AG10803 (cell line): ENCODE measurements around the gene PTGDR2.

ENCODE experiments used
- DNase-seq: peaks from one replicate; pipeline ENCODE4 v3.0.0; 2010; ENCODE audit warnings: low read depth
- H3K4me3 ChIP-seq: 2 replicates; pipeline ENCODE4 v1.5.1; 2011; ENCODE audit warnings: mild to moderate bottlenecking, low read length, control low read depth
- TF ChIP-seq, protein P1 (sequence below): conservative IDR thresholded peaks from 2 replicates; pipeline ENCODE4 v1.5.1; 2011; ENCODE audit warnings: mild to moderate bottlenecking, low read length, control low read depth, inconsistent platforms

PTGDR2 gene

DNA sequence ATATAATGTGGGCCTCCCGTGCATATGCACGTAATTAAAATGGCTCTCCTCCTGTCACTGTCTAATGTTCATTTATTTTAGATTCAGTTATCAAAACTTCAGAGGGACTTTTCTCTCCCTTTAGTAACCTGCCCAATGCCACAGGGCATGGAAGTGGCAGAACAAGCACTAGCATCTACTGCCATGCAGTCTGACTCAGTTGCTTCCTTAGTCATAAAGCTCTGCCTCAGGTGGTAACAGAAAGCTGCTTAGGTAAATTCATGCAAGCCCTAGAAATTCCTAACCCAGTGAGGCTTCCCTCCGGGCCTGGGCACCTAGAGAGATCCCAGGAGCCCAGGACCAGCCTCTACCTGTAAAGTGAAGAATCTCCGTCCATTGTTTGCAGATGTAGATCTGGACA lies 41.7 kb upstream of the PTGDR2 start:
- TF ChIP-seq, protein P1, sequence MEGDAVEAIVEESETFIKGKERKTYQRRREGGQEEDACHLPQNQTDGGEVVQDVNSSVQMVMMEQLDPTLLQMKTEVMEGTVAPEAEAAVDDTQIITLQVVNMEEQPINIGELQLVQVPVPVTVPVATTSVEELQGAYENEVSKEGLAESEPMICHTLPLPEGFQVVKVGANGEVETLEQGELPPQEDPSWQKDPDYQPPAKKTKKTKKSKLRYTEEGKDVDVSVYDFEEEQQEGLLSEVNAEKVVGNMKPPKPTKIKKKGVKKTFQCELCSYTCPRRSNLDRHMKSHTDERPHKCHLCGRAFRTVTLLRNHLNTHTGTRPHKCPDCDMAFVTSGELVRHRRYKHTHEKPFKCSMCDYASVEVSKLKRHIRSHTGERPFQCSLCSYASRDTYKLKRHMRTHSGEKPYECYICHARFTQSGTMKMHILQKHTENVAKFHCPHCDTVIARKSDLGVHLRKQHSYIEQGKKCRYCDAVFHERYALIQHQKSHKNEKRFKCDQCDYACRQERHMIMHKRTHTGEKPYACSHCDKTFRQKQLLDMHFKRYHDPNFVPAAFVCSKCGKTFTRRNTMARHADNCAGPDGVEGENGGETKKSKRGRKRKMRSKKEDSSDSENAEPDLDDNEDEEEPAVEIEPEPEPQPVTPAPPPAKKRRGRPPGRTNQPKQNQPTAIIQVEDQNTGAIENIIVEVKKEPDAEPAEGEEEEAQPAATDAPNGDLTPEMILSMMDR, result no peak
- H3K4me3 ChIP-seq, result no peak overlapping the region
- DNase-seq, result no peak

DNA sequence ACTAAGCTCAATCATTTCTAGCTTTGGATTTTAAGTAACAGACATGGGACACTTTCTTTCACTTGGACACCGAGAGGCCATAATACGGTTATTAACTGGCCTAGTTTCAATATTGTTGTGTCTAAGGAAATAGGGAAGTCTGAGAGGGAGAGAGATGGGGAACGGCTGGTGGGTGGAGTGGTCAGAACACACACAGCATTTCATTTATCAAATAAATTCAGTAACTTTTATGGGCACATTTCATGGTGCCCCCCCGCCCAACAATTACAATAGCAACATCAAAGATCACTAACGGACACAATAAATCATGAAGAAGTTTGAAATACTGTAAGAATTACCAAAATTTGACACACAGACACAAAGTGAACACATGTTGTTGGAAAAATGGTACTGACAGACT lies 39.9 kb upstream of the PTGDR2 start:
- TF ChIP-seq, protein P1, result no peak
- DNase-seq, result no peak
- no peak overlapping the region for H3K4me3 ChIP-seq

DNA sequence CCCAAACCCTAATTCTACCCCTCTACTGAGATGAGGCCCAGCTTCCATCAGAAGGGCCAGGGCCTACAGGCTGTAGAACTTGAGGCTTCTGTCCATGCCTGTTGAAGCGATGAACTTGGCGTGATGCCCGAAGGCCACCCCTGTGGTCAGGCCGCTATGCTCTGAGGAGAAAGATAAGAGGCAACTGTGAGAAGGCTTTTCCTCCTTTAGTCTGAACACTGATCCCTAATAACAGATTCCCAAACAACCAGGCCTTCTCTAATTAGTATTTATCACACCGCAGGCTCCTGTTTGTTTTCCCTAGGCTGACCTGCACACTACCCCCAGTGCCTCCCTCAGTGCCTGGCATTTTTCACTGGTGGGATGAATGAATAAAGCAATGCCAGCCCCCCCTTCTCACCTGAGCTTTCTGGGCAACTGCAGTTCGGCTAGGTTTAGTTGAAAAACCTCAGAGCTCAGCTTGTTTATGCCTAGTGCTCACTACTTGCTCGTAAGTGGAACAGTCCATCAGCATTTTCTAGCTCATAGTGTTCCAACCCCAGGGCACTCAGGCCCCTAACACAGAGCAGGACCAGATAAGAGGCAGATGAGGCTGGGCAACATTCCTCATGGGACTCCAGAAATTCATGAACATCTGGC lies 35.5 kb upstream of the PTGDR2 start:
- no peak overlapping the region for H3K4me3 ChIP-seq
- TF ChIP-seq, protein P1, result no peak
- DNase-seq, result no peak

DNA sequence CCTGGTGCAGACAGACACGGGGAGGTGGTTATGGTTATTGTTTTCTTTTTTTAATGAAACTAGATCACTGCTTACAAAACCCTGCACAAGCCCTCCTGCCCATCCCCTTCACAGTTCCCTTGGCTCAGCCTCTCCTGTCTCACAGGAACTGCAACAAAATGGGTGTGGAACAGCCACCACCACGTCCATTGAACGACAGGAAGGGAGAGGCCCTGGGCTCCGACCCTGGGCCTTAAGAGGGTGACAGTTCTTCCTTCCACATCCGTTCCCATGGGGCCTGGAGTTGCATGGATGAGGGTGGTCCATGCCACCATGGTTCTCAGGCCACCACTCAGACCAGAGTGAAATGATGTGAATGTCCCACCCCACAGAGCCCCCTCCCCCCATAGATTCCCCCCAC lies 34.9 kb upstream of the PTGDR2 start:
- TF ChIP-seq, protein P1, result no peak
- no peak overlapping the region for H3K4me3 ChIP-seq
- DNase-seq, result no peak

DNA sequence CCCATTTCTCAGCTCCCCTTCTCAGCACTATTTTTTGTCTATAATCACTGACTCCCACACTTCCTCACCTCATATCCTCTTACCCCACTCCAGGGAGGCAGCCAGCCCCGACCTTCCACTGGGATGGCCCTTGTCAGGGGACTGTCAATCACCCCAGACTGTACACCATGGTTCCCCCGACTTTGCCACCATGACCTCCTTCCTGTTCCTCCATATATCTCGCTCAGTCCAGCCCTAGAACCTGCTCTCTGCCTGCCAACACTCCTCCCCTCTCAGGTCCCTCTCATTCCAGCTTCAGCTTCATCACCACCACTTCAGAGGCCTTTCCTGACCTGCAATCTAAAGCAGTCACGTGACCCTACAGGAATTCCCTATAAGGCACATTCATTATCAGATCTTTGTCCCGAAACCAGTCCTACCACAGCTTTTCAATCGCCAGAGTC lies 34.1 kb upstream of the PTGDR2 start:
- TF ChIP-seq, protein P1, result no peak
- no peak overlapping the region for H3K4me3 ChIP-seq
- no peak for DNase-seq

DNA sequence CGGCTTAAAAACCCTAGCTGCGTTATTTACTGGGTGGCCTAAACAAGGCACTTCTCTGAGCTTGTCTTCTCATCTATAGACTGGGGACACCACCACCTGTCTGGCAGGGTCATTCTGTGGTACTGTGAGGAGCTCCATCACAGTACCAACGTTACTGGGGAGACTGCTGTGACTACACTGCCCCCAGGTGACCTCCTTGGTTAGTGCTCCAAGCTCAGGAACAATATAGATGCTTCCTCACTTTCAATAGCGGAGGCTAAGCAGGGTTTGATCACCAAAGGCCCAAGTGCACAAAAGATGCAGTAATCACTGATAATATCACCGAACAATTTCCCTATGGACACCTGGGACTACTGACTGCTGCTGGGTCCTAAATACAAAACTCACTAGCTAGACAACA lies 31.8 kb upstream of the PTGDR2 start:
- TF ChIP-seq, protein P1, result peak; percentile 74
- H3K4me3 ChIP-seq, result no peak overlapping the region
- peak; percentile 41 for DNase-seq

DNA sequence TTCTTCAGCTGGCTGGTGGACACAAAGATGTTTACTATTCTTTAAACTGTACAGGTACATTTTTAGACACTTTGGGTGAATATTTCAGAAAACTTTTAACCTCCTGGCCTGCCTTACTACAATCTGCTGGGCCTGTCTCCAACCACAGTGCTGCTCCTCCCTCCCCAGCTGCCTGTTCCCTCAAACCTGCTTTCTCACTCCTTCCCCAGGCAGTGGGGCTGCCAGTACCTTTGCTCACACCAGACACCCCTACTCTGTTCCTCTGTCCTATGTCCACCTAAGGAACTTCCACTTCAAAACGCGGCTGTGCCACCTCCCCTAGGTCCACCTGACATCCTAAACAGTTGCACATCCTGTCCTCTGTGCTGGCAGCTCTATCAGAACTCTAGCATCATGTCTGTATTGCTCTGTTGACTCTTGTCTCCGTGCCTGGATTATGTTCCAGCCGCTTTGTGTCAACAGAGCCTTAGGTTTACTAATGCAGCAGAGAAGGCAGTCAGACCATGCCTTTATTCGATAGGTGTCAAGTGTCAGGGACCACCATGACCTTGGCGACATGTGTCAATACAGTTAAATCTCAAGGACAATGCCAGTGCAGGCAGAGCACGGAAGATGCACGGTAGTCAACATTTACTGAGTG lies 25.0 kb upstream of the PTGDR2 start:
- DNase-seq, result no peak
- TF ChIP-seq, protein P1, result no peak

More for the DNA sequence above, 25.0 kb upstream of the PTGDR2 start:
- no peak overlapping the region for H3K4me3 ChIP-seq
